Stimulated activated CD8-positive, alpha-beta memory T cell treated with anti-CD3 and anti-CD28 coated beads, Interleukin-15, amount 100 ng/mL, for 48 hours (primary cell): ENCODE results near the gene SSC5D.

ENCODE experiments used
- DNase-seq, 2 donors: peaks; one replicate each; pipeline ENCODE4 v3.0.0-alpha.2; 2020; ENCODE audit warnings: low read depth in 2 of 2

The SSC5D gene

GRCh38 chr19:55536951-55537740, 48.9 kb downstream of the SSC5D start, which contains the start of gene SBK2:
Gene SBK2, minus strand, starts transcription at chr19:55537133. Its CDS starts 839 bp downstream, at chr19:55536294.
- DNase-seq: no peak

GRCh38 chr19:55537741-55538111, 49.5 kb downstream of the SSC5D start:
- no peak for DNase-seq

- DNase-seq: no peak
Observed at GRCh38 chr19:55538132-55538531, 49.9 kb downstream of the SSC5D start.

- no peak for DNase-seq
Observed at GRCh38 chr19:55539090-55539984, 51.1 kb downstream of the SSC5D start.

- DNase-seq: no peak
Observed at GRCh38 chr19:55540619-55541018, 52.4 kb downstream of the SSC5D start.

- no peak for DNase-seq
Observed at GRCh38 chr19:55541091-55541490, 52.9 kb downstream of the SSC5D start.

- no peak for DNase-seq
Observed at GRCh38 chr19:55542292-55542855, 54.1 kb downstream of the SSC5D start.

- no peak for DNase-seq
Observed at GRCh38 chr19:55543567-55543966, 55.3 kb downstream of the SSC5D start.

- DNase-seq: no peak
Observed at GRCh38 chr19:55544014-55544413, 55.8 kb downstream of the SSC5D start.

- DNase-seq: no peak
Observed at GRCh38 chr19:55544776-55545439, 56.7 kb downstream of the SSC5D start.

- DNase-seq: no peak
Observed at GRCh38 chr19:55545443-55545842, 57.2 kb downstream of the SSC5D start, which contains the start of gene SBK3. Gene SBK3, minus strand, starts transcription at chr19:55545543. Its CDS starts 0 bp downstream, at chr19:55545543.

GRCh38 chr19:55546011-55546410, 57.8 kb downstream of the SSC5D start:
- DNase-seq: no peak

- no peak for DNase-seq
Observed at GRCh38 chr19:55546822-55547614, 58.8 kb downstream of the SSC5D start.

- no peak for DNase-seq
Observed at GRCh38 chr19:55549500-55550320, 61.5 kb downstream of the SSC5D start.

GRCh38 chr19:55550321-55550650, 62.0 kb downstream of the SSC5D start:
- DNase-seq: no peak

GRCh38 chr19:55552206-55552605, 64.0 kb downstream of the SSC5D start:
- no peak for DNase-seq

GRCh38 chr19:55552620-55553019, 64.4 kb downstream of the SSC5D start:
- no peak for DNase-seq

GRCh38 chr19:55553217-55554182, 65.3 kb downstream of the SSC5D start:
- no peak for DNase-seq

GRCh38 chr19:55554302-55554701, 66.1 kb downstream of the SSC5D start:
- DNase-seq: no peak
